Sciatic nerve (tissue), 2 donors: ENCODE measurements around the gene ADGRD1. TPM values are rescaled to one million over a fixed set of nuclear protein-coding genes. Genes with fewer than 3 reads are reported as not detected.
A peak's percentile ranks its signal among the peaks of the same experiment; 100 is the strongest.
"Not testable (repeated sequence)": the region's sequence is repeated elsewhere in the genome, so short reads cannot be mapped to it uniquely, and the experiment has no call there.

Experiments used
- ATAC-seq: fragments of 200-7000 bp; cut with Tn5 transposase; one replicate; pipeline ENCODE4 v1.9.1; 2020; ENCODE audit warnings: mild to moderate bottlenecking, moderate library complexity
- DNase-seq: peaks from one replicate; pipeline ENCODE4 v3.0.0-alpha.2; 2020; ENCODE audit warnings: low spot score
- intact Hi-C: fragments of 100-400 bp; cut with DNase I; formaldehyde crosslinking; loops from one replicate; pipeline ENCODE4 v1.14.2; 2022
- total RNA-seq: library from RNA; stranded (reverse); fragmentation: NEBNext Ultra II Directional; extraction: Animal tissue kit (Norgen Biotek cat#: 25700); gene quantifications from one replicate; pipeline ENCODE4 v1.2.1, GENCODE V29; 2021
- donor health status: DM: no; HTN: no; CAD: no.
- donor health status: DM: no; HTN: no; CAD: no.

Gene ADGRD1
- total RNA-seq, 1 donor from 2014 or later: 224 TPM

- no peak for DNase-seq
- intact Hi-C loops: no loop called here
- no peak for ATAC-seq
These were observed 19.0 kb upstream of the ADGRD1 start for GRCh38 chr12:130934753-130935152.

GRCh38 chr12:130936561-130936960 lies 17.1 kb upstream of the ADGRD1 start:
- intact Hi-C loops: no loop called here
- DNase-seq: no peak

GRCh38 chr12:130937063-130937462 lies 16.6 kb upstream of the ADGRD1 start:
- ATAC-seq: no peak
- intact Hi-C loops: no loop called here
- DNase-seq: no peak

More at GRCh38 chr12:130936561-130936960, 17.1 kb upstream of the ADGRD1 start:
- no peak for ATAC-seq

- ATAC-seq, intact Hi-C loops, DNase-seq: not testable (repeated sequence)
These were observed 16.2 kb upstream of the ADGRD1 start for GRCh38 chr12:130937546-130937945.

- ATAC-seq (no peak), DNase-seq (no peak)
- intact Hi-C loops: no loop called here
These were observed 15.5 kb upstream of the ADGRD1 start for GRCh38 chr12:130938186-130938585.

GRCh38 chr12:130944878-130945277 lies 8.8 kb upstream of the ADGRD1 start:
- ATAC-seq: no peak
- no peak for DNase-seq
- intact Hi-C loops: no loop called here

- DNase-seq (peak; percentile 64), ATAC-seq (peak; percentile 90)
- intact Hi-C loops: no loop called here
These were observed 7.8 kb upstream of the ADGRD1 start for GRCh38 chr12:130945786-130946492.

- DNase-seq (peak; percentile 39), ATAC-seq (peak; percentile 81)
- intact Hi-C loops: no loop called here
These were observed 6.6 kb upstream of the ADGRD1 start for GRCh38 chr12:130947028-130947613.

GRCh38 chr12:130948136-130948535 lies 5.6 kb upstream of the ADGRD1 start:
- ATAC-seq: no peak
- DNase-seq: no peak
- intact Hi-C loops: no loop called here

- ATAC-seq (no peak), DNase-seq (peak; percentile 44)
- intact Hi-C loops: no loop called here
These were observed 5.0 kb upstream of the ADGRD1 start for GRCh38 chr12:130948751-130949150.

- ATAC-seq (no peak), DNase-seq (peak; percentile 52)
- intact Hi-C loops: no loop called here
These were observed 3.9 kb upstream of the ADGRD1 start for GRCh38 chr12:130949806-130950205.

GRCh38 chr12:130951636-130952035 lies 2.1 kb upstream of the ADGRD1 start:
- ATAC-seq (no peak), DNase-seq (peak; percentile 46)
- intact Hi-C loops: no loop called here

- ATAC-seq (no peak), DNase-seq (peak; percentile 37)
- intact Hi-C loops: no loop called here
These were observed 1.3 kb upstream of the ADGRD1 start for GRCh38 chr12:130952171-130952954.

- DNase-seq: peak; percentile 55
- intact Hi-C loops: no loop called here
- ATAC-seq: peak; percentile 23
These were observed 781 bp downstream of the ADGRD1 start for GRCh38 chr12:130954544-130954831.

- ATAC-seq (peak; percentile 68), DNase-seq (peak; percentile 66)
- intact Hi-C loops: no loop called here
These were observed 1.6 kb downstream of the ADGRD1 start for GRCh38 chr12:130955238-130955816.

- ATAC-seq (peak; percentile 0), DNase-seq (no peak)
- intact Hi-C loops: no loop called here
These were observed 2.3 kb downstream of the ADGRD1 start for GRCh38 chr12:130956009-130956408.

GRCh38 chr12:130956456-130957303 lies 3.0 kb downstream of the ADGRD1 start:
- ATAC-seq (peak; percentile 3), DNase-seq (no peak)

GRCh38 chr12:130957304-130957621 lies 3.6 kb downstream of the ADGRD1 start:
- ATAC-seq: no peak
- intact Hi-C loops: no loop called here
- no peak for DNase-seq

More at GRCh38 chr12:130956456-130957303, 3.0 kb downstream of the ADGRD1 start:
- intact Hi-C loops: no loop called here

GRCh38 chr12:130958557-130959140 lies 4.9 kb downstream of the ADGRD1 start:
- DNase-seq (peak; percentile 56), ATAC-seq (no peak)
- intact Hi-C loops: no loop called here
